Stimulated activated CD8-positive, alpha-beta memory T cell treated with anti-CD3 and anti-CD28 coated beads, Interleukin-15, amount 100 ng/mL, for 24 hours (primary cell): ENCODE measurements around the gene PAM.

Experiments used
- DNase-seq: peaks from one replicate; pipeline ENCODE4 v3.0.0-alpha.2; 2020; ENCODE audit warnings: low read depth

PAM gene

GRCh38 chr5:102863058-102863457 lies 108.0 kb downstream of the PAM start:
- DNase-seq, result no peak

DNA sequence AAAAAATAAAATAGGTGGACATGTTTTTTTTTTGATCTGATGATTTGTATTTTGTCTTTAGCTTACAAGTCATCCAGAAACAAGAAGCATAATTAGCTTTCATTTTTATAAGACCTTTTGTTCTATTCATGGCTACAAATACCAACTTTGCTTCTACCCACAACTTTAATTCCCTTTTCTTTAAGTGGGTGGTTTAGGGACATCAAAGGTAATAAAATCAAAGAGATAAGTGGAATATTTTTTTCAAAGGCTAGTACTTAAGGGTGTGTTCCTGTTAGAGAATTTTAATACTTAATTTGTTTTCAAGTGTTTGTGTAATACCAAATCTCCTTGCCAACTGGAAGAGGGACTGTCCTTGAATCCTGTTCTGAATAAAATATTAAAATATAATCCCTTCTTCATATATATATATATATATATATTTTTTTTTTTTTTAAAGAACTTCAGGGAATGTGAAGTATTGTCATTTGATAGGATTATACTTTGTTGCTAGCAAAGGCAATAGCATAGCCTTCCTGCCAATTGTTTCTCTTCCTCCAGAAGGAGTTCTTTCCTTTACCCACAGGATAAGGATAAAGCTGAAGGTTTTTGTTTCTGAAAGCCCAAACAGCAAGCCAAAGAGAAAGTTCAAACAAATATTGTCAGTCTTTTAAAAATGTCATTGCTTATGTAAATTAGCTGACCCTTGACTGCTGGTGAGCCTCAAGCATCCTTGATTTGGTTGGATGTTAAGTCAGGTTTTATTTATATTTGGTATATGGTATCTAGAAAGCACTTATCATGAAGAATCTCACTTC lies 108.9 kb downstream of the PAM start:
- DNase-seq, result no peak

- DNase-seq, result no peak
Measured at GRCh38 chr5:102865171-102865509, 110.0 kb downstream of the PAM start.

- peak; percentile 8 for DNase-seq
Measured at GRCh38 chr5:102865510-102866236, 110.6 kb downstream of the PAM start.

GRCh38 chr5:102866237-102866600 lies 111.1 kb downstream of the PAM start:
- no peak for DNase-seq

DNA sequence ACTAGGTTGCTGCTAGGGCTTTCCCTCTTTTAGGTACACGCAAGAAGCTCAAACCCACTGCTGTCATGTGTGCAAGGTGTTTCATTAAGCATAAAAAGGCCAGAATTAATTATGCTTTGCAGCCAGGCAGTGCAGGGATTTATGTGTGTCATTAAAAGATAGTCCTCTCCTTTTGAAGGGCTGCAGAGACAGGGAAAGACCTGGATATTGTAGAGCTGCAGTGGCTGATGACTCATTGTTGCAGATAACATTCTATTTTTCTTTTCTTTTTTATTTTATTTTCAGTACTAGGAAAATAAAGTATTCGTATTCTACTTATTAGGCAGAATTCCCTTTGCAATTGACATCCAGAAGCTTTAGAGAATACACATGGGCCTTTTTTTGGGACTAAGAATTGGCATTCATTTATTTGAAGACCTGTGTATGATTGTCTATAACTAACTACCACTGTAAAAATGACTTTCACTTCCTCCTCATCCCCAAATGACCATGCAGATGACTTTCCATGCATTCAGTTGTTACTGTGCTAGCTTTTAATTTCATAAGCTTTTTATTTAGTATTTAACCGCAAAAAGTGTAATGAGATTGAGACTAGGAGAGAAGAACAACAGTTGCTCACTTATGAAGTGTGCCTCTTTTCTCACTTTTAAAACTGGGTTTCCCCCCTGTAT lies 113.0 kb downstream of the PAM start:
- no peak for DNase-seq

DNA sequence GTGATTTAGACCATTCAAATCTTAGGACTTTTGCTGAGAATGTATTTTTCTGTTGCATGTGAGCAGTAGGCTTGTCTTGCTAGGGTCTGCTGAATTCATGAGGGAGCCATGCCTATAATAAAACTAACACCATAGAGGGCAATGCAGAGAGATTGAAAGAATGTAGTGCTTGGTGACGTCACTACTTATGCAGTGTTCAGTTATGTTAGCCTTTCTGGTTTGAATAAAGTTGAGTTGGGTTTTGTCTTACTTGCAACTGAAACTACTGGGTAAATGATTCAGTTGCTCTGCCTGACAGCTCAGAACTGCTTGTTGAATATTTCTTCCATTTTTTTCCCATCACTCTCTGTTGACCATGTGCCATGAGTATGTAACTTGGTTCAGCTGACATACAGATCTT lies 114.1 kb downstream of the PAM start:
- no peak for DNase-seq

DNA sequence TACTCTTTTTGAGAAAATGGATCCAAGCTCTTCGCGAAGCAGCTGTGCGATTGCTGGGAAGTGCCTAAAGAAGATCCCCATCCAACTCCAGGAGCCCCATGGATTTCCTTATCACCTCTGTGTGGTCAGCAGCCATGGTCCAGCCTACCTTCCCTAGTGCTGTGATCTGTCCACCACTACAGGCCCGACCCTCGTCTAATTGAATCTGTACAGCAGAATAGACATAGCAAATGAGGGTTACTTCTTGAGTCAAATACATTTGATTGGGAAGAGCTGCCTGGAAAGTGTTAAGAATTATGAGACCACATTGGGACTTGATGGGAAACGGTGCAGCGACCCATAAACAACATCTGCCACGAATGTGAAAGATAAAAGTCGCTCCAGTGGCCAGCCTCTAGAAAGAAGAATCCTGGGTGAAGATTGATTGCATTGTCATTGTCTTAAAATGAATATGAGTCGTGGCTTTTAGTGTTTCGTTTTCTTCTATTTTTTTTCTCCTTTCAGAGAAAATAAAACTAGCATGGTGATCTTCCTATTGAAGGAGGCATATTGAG lies 118.4 kb downstream of the PAM start:
- no peak for DNase-seq

DNA sequence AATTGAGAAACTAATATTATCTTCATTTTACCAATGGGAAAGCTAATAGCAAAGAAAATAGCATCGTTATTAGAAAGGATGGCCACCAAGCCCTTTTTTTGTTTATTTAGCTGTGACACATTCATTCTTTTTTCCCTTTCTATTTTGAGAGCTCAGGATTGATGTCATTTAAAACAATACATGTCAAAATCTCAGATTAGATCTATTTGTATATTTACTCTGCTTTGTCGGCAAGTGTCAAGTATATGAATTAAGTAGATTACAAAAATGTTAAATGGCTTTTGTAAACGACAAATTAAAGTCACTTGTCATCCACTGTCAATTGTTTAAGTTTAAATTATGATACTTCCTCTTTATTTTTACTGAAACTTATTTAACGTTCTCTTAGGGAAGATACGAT lies 118.9 kb downstream of the PAM start:
- no peak for DNase-seq

- DNase-seq, result no peak
Measured at GRCh38 chr5:102875721-102876123, 120.6 kb downstream of the PAM start.

DNA sequence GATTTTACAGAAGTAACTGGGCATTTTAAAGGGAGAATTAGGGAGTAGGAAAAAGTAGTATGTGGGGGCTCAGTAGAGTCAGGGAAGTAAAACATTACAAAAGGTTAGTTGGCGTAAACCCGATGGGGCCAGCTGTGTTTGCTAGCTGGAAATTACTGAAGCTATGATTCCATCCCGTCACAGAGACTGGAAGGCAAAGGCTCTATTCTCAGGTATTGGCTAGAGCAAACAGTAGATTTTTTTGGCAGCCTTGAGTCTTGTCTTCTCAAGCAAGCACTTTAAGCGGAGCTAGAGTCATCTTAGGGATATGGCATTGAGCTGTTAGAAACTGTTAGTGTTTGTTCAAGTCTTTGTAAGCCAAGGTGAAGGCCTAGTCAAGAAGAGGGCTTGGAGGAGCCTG lies 121.5 kb downstream of the PAM start:
- no peak for DNase-seq

DNA sequence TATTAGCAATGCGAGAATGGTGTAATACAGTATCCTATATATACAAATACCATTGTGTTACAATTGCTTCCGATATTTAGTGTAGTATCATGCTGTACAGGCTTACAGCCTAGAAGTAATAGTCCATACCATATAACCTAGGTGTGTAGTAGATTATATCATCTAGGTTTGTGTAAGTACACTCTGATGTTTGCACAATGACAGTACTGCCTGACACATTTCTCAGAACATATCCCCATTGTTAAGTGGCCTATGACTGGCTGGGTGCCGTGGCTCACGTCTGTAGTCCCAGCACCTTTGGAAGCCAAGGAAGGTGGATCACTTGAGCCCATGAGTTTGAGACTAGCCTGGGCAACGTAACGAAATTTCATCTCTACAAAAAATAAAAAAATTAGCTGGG lies 124.6 kb downstream of the PAM start:
- no peak for DNase-seq

- no peak for DNase-seq
Measured at GRCh38 chr5:102886586-102886985, 131.5 kb downstream of the PAM start.

GRCh38 chr5:102888483-102888882 lies 133.4 kb downstream of the PAM start:
- DNase-seq, result no peak

- DNase-seq, result no peak
Measured at GRCh38 chr5:102889033-102889432, 133.9 kb downstream of the PAM start.

- no peak for DNase-seq
Measured at GRCh38 chr5:102890133-102890532, 135.0 kb downstream of the PAM start.

- no peak for DNase-seq
Measured at GRCh38 chr5:102891175-102891574, 136.1 kb downstream of the PAM start.

DNA sequence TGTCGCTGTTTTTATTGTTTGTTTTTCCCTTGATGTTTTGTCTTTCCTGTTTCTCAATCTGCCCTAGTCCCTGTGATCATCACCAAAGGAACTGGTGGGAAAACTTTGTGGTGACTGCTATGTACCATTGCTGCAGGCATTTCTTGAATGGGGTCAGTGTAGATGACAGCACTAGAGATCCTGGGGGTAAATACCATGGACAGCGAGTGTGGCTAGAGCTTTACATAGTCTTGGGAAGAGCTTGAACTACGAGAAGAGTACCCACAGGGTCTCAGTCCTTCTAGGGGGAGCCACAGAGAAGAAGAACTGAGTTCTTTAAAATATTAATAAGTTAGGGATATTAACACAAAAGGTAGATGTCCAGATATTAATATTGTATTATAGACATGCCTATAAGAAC lies 138.8 kb downstream of the PAM start:
- no peak for DNase-seq

GRCh38 chr5:102895234-102895633 lies 140.1 kb downstream of the PAM start:
- DNase-seq, result no peak

DNA sequence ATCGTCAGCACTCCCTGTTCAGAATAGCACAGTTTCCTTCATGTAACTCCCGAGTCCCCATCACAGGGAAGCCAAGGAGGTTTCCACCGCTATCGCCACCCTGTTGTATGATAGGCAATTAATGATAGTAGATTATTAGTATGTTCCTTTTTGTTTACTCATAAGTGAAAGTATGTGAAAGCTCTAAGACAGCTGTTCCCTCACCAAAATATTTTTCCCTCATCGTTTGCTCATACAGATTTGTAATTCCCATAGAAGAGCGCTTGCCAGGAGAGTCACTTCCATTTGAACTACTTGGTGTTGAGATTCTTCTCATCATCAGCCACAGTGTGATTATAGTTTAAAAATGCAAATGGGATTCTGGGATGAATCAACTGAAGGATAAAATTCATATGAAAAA lies 140.9 kb downstream of the PAM start:
- no peak for DNase-seq

- DNase-seq, result no peak
Measured at GRCh38 chr5:102901424-102902134, 146.5 kb downstream of the PAM start.

DNA sequence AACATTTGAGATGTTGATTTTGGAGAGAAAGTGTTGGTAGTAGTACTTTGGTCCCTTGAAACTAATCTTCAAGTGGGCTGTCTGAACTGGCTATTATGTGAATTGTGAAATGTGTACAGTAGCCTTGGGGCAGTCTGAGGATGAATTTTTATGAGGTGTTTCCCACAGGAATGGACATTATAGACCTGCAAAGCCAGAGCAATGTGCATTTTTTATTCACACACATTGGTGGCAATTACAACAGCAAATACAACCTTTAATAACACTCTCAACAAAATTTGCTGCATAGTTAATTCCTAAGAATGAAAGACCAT lies 147.0 kb downstream of the PAM start:
- DNase-seq, result no peak

DNA sequence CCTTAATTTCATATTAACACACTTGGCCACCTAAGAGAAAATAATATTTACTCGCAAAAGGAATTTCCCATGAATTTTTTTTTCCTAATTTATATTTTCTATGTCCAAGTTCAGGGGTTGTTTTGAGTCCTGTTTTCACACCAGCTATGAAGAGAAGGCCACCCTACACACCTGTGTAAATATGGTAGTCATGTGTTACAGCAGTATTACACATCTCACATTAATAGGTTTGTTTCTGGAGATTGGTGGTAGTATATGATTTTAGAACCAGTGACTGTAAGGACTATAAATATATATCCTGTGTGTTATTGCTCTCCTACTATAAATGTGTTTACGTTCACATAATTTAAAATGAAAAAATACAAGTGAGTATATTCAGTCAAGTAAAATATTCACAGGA lies 147.5 kb downstream of the PAM start:
- no peak for DNase-seq
